SKM-1 treated with dmso at 0.1 percent for 144 hours (cell line): Measurements from ENCODE around the gene SLC25A33.

Experiments used
- DNase-seq: peaks from one replicate; lab custom pipeline; 2025; ENCODE audit not compliant: unreplicated experiment; lab: John Stamatoyannopoulos, UW

Gene SLC25A33

GRCh38 chr1:9586147-9586766 is 47.0 kb downstream of the SLC25A33 start:
- no peak for DNase-seq

DNA sequence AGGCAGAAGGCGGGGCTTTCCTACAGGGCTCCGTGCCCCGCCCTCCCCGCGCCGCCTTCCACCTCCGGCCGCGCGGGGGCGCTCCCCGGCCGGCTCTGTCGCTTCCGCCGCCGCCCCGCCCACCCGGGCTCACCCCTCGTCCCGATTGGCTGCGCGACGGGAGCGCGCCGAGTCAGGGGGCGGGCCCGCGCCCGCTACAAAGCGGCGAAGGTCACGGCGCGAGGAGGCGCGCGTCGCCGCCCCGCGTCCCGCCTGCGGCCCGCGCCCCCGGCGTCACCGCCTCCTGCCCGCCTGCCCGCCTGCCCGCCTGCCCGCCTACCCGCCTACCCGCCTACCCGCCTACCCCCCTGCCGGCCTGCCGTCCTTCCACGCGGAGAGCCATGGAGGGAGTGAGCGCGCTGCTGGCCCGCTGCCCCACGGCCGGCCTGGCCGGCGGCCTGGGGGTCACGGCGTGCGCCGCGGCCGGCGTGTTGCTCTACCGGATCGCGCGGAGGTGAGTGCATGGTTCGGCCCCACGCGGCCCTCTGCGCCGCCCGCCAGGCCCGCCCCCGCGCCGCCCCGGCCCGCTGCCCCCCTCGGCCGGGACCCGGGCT is 49.4 kb downstream of the SLC25A33 start, which contains the start of gene TMEM201:
TSS of gene TMEM201 (plus strand) at position 361 of the 593 bp plus-strand sequence. CDS start at position 381, 20 bp downstream.
- DNase-seq: peak; percentile 92

DNA sequence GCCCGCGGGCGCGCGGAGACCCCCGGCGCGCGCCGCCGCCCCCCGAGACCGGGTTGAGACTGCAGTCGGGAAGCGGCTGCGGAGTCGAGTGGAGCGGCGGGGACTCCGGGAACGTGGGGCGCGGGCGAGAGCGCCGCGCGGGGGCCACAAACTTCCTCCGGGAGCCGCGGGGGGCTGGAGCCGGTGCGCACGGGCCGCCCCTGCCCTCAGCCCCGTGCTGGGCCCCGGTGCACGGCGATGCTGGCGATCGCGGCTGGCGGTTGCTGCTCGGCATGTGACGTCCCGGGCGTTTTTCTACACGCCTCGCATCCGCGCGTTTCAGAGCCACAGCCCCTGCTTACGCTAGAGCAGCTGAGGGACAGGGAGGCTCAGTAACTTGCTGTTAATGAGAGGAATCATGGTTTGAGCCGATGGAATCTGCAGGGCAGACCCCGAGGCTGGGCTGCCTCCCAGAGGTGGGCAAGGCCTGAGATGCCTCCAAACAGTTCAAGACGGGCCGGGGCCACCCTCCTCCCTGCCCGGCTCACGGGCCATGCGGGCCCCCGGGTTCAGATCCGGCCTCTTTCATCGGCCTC is 50.0 kb downstream of the SLC25A33 start:
- DNase-seq: no peak

DNA sequence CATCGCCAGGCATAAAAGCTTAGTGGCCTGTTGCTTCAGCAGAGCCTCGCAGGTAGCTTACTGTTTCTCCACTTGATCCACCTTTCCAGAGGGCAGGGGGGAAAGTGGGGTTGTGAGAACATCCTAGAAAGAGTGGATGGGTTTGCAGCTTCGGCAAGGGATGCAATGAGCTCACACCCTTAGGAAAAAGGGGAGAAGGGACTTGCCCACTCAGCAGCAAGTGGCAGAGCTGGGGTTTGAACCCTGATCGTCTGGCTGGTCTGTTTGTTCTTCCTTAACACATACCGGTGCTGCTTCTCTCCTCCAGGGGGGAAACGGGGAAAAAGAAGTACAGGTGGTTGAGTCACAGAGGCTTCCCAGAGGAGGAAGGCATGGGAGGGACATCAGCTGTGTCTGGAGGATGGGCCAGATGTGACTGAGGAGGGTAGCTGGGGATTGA is 50.5 kb downstream of the SLC25A33 start:
- no peak for DNase-seq

- no peak for DNase-seq
These were observed 50.9 kb downstream of the SLC25A33 start for GRCh38 chr1:9590201-9590600.

- DNase-seq: no peak
These were observed 51.8 kb downstream of the SLC25A33 start for GRCh38 chr1:9590945-9591668.

GRCh38 chr1:9591669-9592509 is 52.6 kb downstream of the SLC25A33 start:
- DNase-seq: no peak

DNA sequence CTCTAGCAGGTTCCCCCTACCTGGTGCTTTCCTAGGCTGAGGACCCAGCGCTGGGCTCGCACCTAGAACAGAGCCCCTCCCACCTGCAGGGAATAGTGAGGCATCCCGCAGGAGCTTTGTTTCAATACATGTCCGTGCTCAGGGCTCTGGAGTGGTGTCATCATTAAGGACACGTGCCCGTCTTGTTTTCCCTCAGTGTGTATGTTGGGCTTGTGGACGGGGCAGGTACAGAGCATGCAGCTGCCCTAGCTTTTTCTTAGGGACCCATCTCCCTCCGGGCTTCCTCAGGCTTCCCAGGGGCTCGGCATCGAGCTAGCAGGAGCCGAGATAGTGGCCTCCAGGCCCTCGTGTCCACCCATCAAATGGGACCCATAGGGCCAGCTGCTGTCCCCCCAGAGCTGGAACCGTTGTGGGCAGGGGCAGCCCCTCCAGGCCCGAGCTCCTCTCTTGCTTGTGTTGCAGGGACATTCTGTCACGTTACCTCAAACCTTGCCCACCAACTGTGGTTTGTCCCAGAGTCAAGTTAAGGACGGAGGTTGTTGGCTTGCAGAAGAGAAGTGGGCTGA is 53.3 kb downstream of the SLC25A33 start:
- no peak for DNase-seq

DNA sequence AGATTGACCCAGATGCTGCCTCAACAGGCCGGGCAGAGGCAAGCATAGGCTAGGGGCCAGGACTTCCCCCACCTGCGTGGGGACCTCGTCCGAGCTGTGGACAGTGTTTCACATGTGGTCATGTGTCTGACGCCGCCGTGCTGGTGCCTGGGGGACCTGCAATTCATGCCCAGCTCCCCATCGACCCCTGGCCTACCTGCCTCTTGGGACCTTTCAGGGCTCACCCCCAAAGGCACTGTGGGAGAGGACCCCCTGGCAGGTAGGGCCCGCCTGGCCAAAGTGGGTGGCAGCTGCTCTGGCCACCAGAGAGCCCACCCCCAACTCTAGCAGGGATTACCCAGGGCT is 53.9 kb downstream of the SLC25A33 start:
- no peak for DNase-seq

DNA sequence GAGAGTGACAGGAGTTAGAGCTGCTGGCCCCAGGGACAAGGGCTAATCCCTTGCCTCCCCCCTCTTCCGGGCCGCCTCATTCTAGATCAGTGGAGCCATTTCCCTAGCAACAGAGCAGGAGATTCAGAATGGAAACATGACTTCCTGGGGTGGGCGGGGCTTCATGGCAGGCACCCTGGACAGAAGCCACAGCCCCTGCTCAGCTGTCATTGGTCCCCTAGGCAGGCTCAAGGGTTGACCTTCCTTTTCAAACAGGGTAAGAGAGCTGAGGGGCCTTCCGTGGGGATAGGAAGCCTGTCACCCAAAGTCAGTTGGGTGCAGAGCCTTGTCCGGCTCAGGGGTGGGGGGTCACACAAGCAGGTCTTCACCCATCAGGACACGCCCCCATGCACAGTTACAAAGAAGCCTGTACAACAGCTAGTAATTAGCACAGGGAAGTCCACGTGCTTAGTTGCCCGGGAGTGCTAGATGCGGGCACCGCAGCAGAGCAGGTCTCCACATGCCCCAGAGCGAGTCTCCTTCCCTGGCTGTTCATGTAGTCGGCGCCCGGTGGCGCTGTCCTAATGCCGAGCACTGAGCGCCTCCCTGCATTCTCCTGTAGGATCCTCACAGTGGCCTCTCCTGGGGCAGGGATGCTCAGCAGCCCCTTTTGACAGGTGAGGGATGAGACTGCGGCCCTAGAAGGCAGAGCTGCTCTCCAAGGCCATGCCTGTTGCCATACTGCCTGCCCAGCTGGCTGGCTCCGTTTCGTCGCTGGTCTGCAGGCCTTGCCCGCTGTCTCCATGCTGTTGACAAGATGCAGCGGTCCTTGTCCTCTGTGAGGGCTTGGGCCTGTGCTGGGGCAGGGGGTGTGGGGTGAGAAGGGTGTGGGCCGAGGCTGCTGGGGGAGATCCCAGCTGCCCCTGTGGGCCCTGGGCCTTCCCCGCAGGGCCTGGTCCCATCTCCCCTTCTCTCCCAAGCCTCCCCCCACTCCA is 54.5 kb downstream of the SLC25A33 start:
- peak; percentile 74 for DNase-seq

- DNase-seq: no peak
These were observed 55.3 kb downstream of the SLC25A33 start for GRCh38 chr1:9594471-9595155.

GRCh38 chr1:9595156-9595967 is 56.1 kb downstream of the SLC25A33 start:
- DNase-seq: no peak

GRCh38 chr1:9595968-9596340 is 56.7 kb downstream of the SLC25A33 start:
- no peak for DNase-seq

DNA sequence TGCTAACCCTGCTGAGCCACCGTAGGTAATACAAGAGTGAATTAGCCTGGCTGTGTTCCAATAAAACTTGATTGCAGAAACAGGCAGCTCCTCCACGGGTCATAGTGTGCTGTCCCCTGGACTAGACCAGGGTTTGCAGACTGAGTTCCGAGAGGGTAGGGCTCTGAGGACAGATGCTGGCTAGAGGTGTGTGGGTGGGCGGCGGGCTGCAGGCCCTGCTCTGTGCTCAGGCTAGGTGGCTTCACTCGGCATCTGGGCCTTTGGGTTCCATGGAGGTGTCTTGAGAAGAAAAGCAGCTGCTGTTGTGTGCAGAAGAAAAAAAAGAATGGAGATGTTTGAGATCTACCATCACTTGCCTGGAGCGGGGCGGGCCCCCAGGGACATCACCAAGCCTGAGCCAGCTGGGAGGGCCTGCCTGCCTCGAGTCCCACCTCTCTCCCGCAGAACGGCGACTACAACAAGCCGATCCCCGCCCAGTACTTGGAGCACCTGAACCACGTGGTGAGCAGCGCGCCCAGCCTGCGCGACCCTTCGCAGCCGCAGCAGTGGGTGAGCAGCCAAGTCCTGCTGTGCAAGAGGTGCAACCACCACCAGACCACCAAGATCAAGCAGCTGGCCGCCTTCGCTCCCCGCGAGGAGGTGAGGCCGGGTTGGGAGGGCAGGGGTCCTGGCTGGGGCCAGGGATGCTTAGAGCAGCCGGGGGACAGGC is 57.3 kb downstream of the SLC25A33 start:
- no peak for DNase-seq

- DNase-seq: no peak
These were observed 58.4 kb downstream of the SLC25A33 start for GRCh38 chr1:9597361-9598315.

- no peak for DNase-seq
These were observed 59.0 kb downstream of the SLC25A33 start for GRCh38 chr1:9598316-9598700.
